Measurements from ENCODE around the gene SERTAD2.
A peak's percentile ranks its signal among the peaks of the same experiment; 100 is the strongest.

The SERTAD2 gene

DNA sequence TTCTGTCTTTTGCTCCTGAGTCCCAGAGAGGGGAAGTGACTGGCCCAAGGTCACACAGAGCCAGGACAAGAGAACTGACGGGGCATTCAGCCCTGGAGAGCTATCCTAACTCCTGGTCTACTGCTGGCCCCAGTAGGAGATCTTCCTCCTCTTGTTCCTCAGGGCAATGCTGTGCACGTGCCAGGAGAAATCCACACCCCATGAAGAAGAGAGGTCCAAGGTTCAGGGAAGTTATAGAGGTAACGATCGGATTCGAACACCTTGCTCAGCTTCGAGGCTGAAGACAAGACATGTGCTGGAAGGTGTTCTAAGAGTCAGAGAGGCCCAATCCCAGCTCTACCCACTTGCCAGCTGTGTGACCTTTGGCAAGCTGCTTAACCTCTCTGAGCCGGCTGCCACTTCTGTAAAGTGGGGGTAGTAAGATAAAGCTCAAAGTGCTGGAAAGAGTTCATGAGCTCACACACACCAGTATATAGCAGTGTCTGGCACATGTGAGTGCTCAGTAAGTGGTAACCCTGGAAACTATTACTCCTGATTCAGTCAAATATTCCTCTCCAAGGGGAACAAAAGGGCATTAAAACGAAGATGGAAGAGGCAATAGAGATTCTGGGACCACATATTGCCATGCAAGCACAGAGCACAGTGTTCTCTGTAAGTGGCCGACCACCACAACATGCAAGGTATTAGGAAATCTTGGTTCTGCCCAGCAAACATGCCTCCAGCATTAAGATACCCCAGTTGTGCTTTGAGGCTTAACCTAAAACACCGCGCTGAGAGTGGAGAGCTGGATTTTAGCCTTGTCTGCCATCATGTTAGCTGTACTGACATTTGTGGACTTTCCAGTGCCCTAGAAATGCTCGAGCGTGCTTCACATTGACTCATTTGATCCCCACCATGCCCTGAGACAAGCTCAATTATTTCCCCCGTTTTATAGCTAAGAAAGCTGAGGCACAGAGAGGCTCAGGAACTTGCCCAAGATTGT lies 25.6 kb downstream of the SERTAD2 start:
- DNase-seq: no peak

- no peak for DNase-seq
These were observed 26.6 kb downstream of the SERTAD2 start for GRCh38 chr2:64626963-64627760.

DNA sequence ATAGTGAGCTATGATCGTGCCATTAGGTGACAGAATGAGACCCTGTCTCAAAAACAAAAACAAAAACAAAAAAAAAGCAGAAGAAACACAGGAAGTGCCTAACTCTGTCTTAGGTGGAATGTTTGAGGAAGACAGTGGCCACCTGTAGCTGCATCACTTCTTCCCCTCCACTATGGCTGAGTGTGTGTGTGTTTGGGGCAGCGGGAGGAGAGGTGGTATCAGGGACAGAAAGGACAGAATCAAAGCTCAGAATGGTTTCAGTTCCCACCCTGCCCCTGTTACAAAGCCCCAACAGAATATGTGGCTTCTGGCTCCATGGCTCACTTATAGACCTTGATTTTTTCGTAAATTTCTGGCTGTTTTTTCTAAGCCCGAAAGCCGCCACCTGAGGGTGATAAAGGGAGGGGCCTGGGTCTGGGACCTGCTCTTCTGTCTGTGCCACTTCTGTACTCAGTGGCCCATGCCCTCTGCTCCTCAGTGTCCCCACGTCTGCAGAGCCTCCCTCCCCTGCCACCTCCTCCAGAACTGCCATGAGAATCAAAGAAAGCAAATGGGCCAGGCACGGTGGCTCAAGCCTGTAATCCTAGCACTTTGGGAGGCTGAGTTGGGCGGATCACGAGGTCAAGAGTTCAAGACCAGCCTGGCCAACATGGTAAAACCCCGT lies 27.4 kb downstream of the SERTAD2 start:
- DNase-seq: no peak

DNA sequence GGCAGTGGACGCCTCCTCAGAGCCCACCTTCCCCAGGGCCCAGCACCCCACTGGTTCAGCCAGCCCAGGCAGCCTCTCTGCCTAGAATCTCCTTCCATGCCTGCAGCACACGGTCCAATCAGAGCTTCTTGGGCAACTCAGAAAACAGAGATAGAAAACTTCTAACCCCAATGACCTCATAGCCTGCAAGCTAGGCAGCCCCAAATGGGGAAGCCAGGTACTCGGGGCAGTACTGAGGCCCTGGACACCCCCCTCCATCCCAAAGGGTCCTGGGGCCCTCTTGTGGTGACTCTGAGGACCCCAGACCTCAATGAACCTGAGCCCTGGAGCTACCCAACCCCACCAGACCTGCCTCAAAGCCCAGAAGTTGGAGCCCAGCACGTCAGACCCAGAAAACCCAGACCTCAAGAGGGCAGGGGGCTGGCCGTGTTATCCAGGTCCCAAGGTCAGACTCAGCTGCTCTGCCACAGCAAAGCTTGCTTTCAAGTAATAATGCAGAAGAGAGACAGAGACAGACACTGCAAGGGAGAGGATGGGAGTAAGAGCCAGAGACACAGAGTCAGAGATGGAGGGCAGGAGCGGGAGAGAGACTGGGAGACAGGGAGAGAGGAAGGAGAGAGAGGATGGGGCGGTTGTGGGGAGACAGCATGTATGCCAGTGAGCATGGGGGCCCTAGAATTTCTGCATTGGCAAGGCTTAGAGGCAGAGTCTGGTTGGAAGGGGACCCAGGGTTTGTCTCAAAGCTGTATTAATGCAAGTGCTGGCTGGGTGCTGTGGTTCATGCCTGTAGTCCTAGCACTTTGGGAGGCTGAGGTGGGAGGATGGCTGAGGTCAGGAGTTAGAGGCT lies 28.2 kb downstream of the SERTAD2 start:
- DNase-seq: no peak

- DNase-seq: no peak
These were observed 28.9 kb downstream of the SERTAD2 start for GRCh38 chr2:64624862-64625261.

DNA sequence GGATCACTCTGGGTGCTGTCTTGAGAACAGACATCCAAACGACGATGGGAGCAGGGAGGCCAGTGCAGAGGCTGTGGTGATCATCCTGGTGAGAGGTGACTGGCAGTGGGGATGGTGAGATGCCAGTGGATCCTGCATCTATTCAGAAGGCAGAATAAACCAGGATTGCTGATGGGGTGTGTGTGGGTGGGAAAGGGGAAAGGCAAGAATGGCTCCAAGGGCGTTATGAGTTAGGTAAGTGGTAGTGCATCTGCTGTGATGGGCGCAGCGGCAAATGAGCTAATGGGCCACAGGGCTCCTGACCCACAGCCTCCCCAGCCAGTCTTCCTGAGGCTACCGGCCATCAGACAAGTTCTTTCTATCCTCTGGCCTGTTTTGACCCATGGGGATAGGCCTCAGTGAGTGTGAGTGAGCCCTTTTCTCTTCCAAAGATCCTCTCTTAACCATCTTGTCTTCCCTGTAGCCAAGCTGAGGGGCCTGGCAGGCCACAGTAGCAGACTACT lies 29.6 kb downstream of the SERTAD2 start:
- DNase-seq: no peak

DNA sequence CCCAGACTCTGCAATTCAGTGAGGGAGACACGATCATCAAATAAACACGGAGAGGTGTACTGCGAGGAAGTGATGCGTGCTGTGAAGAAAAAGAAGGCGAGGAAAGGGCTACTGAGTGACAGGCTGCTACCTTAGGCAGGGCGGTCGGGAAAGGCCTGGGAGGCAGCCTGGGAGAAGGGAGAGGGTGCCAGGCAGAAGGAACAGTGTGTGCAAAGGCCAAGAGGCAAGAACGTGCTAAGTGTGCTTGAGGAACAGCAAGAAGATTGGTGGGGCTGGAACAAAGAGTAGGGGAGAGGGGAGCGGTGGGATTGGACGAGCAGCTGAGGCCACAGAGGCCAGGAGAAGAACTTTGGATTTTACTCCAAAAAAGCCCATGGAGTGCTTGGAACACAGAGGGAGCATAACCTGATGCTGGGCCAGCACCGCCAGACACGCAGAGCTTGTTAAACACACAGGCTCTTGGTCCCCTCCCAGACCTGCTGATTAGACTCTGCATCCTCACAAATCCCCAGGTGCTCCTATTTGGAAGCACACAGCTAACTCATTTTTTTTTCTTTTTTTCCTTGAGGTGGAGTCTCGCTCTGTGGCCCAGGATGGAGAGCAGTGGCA lies 30.4 kb downstream of the SERTAD2 start:
- DNase-seq: no peak

DNA sequence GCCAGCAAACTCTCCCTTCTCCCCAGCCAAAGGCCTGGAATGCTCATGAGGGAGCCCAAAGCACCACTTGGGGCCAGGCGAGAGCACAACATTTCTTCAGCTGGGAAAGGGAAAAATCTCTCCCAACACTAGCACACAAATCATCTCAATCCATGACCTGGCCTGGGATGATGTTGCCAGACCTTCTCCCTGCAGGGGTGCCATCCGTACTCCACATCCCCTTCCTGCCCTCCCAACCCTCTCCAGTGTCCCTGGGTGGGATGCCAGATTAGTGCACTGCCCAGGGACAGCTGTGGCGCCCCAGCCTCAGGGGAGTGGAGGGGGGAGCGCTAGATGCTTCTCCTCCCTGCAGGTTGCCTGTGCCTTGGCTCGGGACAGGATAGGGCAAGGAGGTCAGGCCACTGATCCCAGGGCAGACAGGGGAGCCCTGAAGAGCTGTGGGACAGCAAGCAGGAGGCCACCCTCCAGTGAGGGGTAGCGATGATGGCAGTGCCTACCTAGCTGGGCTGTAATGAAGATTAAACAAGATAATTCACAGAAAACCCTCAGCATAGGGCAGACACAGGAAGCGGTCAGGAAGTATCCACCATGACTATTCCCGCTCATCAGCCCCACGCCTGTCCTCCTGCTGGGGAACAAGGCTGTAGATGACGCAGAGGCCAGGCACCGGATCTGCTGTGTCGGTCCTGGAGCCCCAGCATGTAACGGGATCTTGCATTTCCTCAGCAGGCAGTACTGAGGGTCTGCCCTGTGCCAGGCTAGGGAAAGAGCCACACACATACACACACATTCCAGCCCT lies 31.1 kb downstream of the SERTAD2 start:
- no peak for DNase-seq

GRCh38 chr2:64620661-64621060 lies 33.1 kb downstream of the SERTAD2 start:
- DNase-seq: no peak

- no peak for DNase-seq
These were observed 36.0 kb downstream of the SERTAD2 start for GRCh38 chr2:64617631-64618151.

DNA sequence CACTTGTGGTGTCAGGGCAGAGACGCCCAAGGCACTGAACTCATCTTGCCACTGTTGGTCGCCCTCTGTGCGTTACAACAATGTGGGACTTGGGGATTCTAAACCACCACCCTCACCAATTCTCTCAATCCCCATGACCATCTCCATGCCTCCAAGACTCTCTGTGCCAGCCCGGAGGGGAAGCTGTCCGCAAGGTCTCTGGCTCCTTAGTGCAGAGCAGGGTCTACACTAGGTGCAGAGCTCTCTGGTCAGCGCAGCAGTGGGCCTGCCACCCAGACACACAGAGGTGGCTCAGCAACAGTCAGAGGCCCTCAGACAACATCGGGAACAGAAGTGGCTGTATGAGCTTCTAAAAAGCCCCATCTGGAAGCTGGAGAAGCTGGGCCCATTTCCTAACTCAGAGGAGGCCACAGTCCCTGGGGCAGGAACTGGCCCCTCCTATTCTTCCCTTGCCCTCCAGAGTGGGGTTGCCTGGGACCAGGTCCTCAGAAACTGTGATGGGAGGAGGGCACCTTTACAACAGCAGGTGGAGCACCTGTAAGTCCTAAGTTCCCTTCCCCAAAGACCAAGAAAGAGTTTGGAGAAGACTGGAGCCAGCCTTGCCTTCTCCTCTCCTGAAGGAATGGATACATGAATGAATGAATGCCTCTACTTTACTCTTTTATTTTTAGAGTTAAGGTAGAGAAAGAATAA lies 37.7 kb downstream of the SERTAD2 start:
- no peak for DNase-seq

- DNase-seq: no peak
These were observed 38.4 kb downstream of the SERTAD2 start for GRCh38 chr2:64615192-64615763.

GRCh38 chr2:64613276-64613675 lies 40.4 kb downstream of the SERTAD2 start:
- no peak for DNase-seq

DNA sequence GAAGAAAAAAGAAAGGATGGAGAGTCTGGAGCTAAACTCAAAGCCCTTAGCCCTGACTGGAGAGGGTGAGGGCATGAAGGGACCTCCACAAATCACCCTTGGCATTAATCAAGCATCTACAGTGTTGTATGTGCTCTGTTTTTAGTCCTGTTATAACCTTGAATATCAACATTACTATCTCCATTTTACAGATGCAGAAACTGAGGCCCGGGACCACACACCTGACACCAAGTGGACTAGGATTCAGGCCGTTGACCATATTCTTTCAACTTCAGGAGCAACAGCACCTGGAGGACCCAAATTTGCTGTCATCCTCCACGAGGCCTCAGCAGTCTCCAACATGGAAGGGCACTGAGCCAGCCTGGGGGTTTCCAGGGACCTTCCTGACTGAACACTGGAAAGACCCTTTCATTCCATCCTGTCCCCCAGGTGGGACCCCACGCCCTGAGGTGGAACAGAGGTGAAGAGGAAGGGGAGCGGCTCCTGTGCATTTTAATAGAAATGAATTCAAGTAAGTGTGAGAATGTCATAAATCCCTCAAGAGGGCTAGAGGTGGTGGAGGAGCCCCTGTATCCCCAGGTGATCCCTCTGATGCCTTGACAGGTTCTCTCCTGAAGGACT lies 41.0 kb downstream of the SERTAD2 start:
- DNase-seq: no peak

DNA sequence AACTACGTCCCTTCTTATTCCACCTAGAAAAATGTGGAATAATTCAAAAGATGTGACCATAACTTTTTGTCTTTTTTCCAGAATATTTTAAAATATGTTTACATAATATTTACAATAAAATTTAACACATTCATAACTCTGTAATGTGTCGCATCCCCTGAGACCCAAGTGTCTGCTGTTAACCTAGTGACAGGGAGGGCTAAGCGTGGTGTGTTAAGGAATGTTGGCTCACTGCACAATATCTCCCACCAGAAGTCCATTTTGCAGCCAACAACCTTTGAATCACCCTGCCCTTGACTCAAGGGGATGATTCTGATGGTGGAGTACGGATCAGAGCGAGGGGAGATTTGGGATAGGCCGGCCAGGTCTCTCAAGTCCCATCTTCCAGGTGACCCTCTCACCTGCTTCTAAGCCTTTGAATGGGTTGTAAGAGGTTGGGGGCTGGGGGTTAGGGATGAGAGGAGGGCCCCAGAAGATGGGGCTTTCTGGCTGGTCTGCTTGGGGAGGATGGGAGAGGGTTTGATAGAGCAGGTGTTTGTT lies 43.3 kb downstream of the SERTAD2 start:
- DNase-seq: no peak

GRCh38 chr2:64609942-64610281 lies 43.8 kb downstream of the SERTAD2 start:
- no peak for DNase-seq

DNA sequence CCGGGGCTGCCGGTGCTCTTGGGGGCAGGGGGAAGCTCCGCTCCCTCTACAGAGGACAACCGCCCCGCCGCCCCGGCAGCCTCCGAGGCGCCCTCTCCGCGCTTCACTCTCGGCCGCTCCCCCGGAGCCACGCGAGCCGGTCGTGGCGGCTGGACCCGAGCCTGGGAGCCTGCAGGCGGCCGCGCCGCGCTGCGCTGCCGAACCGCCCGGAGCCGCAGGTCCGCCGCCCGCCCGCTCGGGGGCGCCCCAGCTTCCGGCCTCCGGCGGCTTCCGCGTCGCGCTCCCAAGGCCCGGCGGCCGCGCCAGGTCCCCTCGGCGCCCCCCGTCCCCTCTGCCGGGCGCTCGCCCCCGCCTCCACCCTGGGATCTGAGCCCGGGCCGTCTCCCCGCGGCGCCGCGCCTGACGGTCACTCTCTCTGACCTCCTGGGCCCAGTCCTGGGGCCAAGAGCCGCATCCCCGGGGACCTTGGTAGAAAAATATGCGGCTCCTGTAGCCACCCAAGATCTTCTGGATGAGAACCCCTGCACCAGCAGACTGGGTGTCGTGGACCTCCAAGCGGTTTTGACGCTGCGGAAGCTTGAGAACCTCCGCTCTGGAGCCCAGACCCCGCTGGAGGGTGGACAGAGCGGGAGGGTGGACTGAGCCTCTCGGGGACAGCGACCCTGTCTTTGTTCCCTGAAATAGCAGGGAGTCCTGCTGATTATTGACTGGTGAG lies 44.3 kb downstream of the SERTAD2 start:
- DNase-seq: peak; percentile 75

DNA sequence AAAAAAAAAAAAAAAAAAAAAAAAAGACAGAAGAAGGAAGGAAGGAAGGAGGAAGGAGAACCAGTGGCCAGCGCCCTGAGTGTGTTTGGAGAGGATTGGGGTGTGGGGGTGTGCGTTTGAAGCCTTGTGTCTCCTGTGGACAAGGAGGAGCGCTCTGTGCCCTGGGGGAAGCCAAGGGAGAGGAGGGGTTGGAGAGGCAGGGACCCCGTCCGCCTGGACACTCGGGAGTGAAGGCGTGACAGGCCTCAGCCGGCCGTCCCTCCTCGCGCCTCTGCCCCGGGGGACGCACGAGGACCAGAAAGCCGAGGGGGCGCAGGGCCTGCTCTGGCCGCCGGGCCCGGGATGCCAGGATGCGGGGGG lies 44.9 kb downstream of the SERTAD2 start:
- no peak for DNase-seq

All from activated naive CD4-positive, alpha-beta T cell treated with anti-CD3 and anti-CD28 coated beads, Interleukin-2, amount 50 U/mL, for 16 hours (primary cell).